Measurements from ENCODE around the gene SRSF4.

Gene SRSF4

DNA sequence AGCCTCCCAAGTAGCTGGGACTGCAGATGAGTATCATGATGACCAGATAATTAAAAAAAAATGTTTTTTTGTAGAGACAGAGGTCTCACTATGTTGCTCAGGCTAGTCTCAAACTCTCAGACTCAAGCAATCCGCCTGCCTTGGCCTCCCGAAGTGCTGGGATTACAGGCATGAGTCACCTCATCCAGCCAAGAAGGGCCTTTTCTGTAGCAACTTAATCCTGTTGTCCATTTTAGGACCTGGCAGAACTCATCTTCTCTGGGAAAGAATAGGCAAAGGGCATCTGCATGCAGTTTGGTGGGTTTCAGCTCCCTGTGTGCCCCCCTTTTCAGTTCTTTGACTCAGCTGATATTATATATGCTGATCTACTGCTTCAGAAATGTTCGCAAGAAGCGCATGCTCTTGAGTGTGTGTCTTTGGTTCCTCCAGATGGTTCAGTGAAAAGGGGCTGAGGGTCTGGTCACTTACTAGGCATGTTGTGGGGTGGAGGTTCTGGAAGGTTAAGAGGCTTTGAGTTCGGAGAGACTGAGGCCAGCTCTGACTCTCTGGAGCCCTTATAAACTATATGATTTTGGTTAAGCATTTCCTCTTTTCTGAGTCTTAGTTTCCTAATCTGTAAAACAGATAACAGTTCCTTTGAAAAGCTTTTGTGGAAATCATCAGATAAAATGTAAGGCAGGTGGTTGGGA, 19.4 kb upstream of the SRSF4 start:
- no peak for DNase-seq (ENCODE audit: low read depth)

DNA sequence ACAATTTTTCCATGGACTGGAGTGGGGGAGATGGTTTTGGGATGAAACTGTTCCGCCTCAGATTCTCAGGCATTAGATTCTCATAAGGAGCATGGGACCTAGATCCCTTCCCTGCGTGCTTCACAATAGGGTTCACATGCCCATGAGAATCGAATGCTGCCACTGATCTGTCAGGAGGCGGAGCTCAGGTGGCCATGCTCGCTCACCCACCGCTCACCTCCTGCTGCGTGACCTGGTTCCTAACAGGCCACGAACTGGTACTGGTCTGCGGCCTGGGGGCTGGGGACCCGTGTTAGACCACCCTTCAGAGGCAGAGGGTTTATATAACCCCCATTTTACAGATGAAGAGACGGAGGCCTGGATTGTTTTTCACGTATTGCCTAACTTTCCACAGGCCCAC, 16.3 kb upstream of the SRSF4 start:
- DNase-seq (ENCODE audit: low read depth) = no peak

GRCh38 chr1:29197590-29197924, 15.9 kb upstream of the SRSF4 start:
- DNase-seq (ENCODE audit: low read depth) = peak; percentile 67

DNA sequence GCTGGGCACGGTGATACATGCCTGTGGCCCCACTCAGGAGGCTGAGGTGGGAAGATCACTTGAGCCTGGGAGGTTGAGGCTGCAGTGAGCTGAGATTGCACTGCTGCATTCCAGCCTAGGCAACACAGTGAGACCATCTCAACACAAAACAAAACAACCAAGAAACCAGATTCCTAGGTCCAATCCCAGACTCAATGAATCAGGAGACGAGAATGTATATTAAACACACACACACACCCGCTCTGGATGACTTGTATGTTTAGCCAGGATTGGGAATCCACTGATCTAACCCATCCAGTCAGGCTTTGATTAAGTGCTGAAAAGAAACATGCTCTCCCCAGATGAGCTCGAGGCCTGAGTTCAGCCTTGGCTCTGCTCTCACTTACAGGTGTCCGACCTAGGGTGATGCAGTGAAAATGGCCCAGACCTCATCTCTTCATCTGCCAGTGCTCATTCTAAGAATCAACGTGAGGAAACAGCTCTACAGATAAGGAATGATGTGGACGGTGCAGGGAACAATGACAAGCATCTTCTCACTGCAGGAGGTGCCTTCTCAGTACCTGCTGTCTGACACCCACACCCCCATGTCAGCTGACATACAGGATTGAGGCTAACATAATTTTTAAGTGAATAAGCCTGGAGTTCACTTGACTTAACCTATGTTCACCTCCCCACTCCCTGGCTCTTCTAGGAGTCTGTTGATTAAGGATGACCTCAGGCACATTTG, 15.3 kb upstream of the SRSF4 start:
- peak; percentile 84 for DNase-seq (ENCODE audit: low read depth)

GRCh38 chr1:29195881-29196291, 14.2 kb upstream of the SRSF4 start:
- DNase-seq (ENCODE audit: low read depth) = no peak

DNA sequence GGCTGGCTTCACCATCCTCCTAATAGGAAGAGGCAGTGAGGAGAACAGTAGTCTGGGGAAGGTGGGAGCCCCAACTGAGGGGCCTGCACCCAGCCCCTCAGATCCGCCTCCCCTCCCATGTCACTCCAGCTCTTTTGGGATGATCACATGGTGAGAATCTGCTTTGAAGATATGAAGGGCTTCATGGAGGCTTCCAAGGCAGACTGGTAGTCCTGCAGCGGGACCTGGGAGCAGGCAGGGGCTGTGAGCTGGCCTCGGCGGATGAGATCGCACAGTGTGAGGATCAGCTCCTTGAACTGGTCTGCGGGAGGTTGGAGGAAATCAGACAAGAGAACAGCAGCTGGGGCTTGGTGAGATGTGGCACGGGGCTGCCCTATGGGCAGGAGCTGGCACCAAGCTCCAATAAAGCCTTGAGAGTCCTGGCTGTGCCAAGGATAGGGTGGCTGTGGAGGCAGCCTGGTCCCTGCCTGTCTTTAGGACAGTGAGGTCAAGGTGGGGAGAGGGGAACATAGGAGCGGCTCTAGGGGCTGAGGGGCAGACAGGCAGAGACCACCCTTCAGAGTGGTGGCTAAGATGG, 12.3 kb upstream of the SRSF4 start:
- DNase-seq (ENCODE audit: low read depth) = no peak

GRCh38 chr1:29190718-29191117, 9.0 kb upstream of the SRSF4 start:
- DNase-seq (ENCODE audit: low read depth) = no peak

GRCh38 chr1:29186707-29187106, 5.0 kb upstream of the SRSF4 start:
- no peak for DNase-seq (ENCODE audit: low read depth)

- no peak for DNase-seq (ENCODE audit: low read depth)
These were observed 4.6 kb upstream of the SRSF4 start for GRCh38 chr1:29186252-29186651.

GRCh38 chr1:29183287-29183686, 1.6 kb upstream of the SRSF4 start:
- DNase-seq (ENCODE audit: low read depth) = no peak

- no peak for DNase-seq (ENCODE audit: low read depth)
These were observed 945 bp downstream of the SRSF4 start for GRCh38 chr1:29180497-29181412.

GRCh38 chr1:29179641-29180184, 2.0 kb downstream of the SRSF4 start:
- peak; percentile 17 for DNase-seq (ENCODE audit: low read depth)

DNA sequence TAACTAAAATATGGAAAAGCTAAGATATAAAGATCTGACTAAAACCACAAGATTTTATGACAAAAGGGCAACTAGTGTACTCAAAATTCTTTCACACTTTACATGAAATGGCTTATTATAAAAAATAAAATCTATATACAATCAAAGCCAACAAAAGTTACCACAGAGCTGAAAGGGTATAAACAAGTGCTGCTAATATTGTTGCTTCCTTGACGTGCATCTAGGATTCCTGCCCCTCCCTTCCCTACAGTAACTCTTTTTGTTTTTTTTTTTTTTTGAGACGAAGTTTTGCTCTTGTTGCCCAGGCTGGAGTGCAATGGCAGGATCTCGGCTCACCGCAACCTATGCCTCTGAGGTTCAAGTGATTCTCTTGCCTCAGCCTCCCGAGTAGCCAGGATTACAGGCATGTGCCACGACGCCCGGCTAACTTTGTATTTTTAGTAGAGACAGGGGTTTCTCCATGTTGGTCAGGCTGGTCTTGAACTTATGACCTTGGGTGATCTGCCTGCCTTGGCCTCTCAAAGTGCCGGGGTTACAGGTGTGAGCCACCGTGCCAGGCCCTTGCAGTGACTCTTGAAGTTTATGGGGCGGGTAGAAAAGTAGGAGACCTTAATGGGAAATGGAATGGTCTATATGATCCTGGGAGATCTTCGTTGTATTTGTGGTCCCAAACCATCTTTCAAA, 4.5 kb downstream of the SRSF4 start:
- no peak for DNase-seq (ENCODE audit: low read depth)

DNA sequence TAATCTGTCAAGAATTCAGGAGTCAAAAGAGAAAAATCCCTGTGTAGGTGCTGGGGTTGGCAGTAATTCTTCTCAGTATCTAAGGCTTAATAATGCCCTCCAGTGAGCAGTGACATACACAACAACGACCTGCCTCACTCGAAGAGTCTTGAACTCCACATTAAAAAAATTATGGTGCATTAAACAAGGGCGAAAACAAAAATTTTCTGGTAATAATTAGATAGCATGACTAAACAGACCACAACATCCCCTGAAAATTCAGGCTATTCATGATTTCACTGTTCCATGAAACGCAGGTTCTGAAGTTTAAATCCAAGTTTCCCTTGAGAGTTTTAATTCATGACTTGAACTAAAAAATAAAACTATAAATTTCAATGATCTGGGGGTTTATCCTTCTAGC, 5.1 kb downstream of the SRSF4 start:
- DNase-seq (ENCODE audit: low read depth) = no peak

DNA sequence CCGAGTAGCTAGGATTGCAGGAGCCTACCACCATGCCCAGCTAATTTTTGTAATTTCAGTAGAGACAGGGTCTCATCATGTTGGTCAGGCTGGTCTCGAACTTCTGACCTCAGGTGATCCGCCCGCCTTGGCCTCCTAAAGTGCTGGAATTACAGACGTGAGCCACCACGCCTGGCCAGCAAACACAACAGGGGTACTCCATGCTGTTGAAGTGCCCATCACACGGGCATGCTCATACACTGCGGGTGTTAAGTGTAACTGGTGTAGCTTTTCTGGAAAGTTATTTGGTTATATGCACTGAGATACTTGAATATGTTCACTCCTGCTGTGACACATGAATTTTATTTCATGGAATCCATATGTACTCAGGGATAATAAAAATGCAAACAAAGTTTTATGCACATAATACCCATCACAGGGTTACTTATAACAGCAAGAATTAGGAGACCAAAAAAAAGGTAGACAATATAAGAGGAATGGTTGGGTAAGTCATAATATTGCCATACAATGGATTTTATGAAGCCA, 9.2 kb downstream of the SRSF4 start:
- no peak for DNase-seq (ENCODE audit: low read depth)

DNA sequence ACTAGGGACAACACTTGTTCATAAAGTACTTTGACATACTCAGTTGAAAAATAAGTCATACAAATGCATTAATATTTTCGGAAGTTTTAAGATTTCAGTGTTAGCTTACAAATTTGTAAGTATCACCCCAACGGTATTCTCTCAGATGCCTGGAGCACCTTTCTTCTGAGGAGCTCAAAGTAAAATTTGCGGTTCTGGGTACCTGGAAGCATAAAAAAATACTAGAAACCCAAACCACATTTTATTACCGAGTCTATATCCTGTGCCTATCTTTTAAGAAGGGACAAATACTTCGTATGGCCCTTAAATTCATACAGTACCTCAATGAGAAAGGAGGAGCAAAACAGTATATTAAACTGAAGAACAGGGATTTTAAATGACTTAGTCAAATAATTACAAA, 10.2 kb downstream of the SRSF4 start:
- no peak for DNase-seq (ENCODE audit: low read depth)

GRCh38 chr1:29171089-29171488, 10.6 kb downstream of the SRSF4 start:
- DNase-seq (ENCODE audit: low read depth) = no peak

GRCh38 chr1:29169976-29170375, 11.7 kb downstream of the SRSF4 start:
- DNase-seq (ENCODE audit: low read depth) = no peak

- DNase-seq (ENCODE audit: low read depth) = no peak
These were observed 13.8 kb downstream of the SRSF4 start for GRCh38 chr1:29167904-29168303.

GRCh38 chr1:29166291-29166878, 15.3 kb downstream of the SRSF4 start:
- no peak for DNase-seq (ENCODE audit: low read depth)

GRCh38 chr1:29164588-29164987, 17.1 kb downstream of the SRSF4 start:
- DNase-seq (ENCODE audit: low read depth) = no peak
